Activated T-helper 17 cell treated with anti-CD3 and anti-CD28 coated beads, Interleukin-2, amount 50 U/mL, for 72 hours (primary cell): ENCODE data around the gene ITIH4. TPM values are rescaled to one million over a fixed set of nuclear protein-coding genes. Genes with fewer than 3 reads are reported as not detected.

Experiments used
- ATAC-seq: fragments of 150-1000 bp; cut with Tn5 transposase; replicated peaks from 2 replicates; pipeline ENCODE4 v1.10.0; 2021; ENCODE audit warnings: mild to moderate bottlenecking, moderate library complexity
- H3K27ac Mint-ChIP-seq: one replicate; pipeline ENCODE4 v1.8.0; 2022; ENCODE audit warnings: mixed read lengths
- H3K27me3 Mint-ChIP-seq: one replicate; pipeline ENCODE4 v1.8.0; 2022; ENCODE audit warnings: mixed read lengths
- H3K36me3 Mint-ChIP-seq: one replicate; pipeline ENCODE4 v1.8.0; 2022; ENCODE audit warnings: low read depth, mild to moderate bottlenecking, mixed read lengths
- H3K4me1 Mint-ChIP-seq: one replicate; pipeline ENCODE4 v1.8.0; 2022; ENCODE audit warnings: mixed read lengths
- H3K4me3 Mint-ChIP-seq: one replicate; pipeline ENCODE4 v1.8.0; 2022; ENCODE audit warnings: mild to moderate bottlenecking, mixed read lengths
- H3K9me3 Mint-ChIP-seq: one replicate; pipeline ENCODE4 v1.8.0; 2022; ENCODE audit warnings: mixed read lengths
- total RNA-seq, 2 donors: library from RNA; stranded (reverse); gene quantifications; one replicate each; pipeline ENCODE4 v1.2.3, GENCODE V29; 2022

The ITIH4 gene
- total RNA-seq, 2 donors from 2014 or later: 5.5 to 12.8 TPM

- peak overlapping the region; percentile 10 for H3K27ac Mint-ChIP-seq
- ATAC-seq: no peak
- no peak overlapping the region for H3K4me3 Mint-ChIP-seq
- no peaks in the 10 kb centered on the region for H3K9me3 Mint-ChIP-seq
- peaks cover 22% of the 10 kb centered on the region for H3K36me3 Mint-ChIP-seq
- H3K4me1 Mint-ChIP-seq: peaks cover 9% of the 10 kb centered on the region
- H3K27me3 Mint-ChIP-seq: no peaks in the 10 kb centered on the region
Measured at GRCh38 chr3:52844290-52844975, 14.0 kb upstream of the ITIH4 start.

- Mint-ChIP-seq H3K27ac (peak overlapping the region; percentile 10), H3K4me1 (peaks cover 9% of the 10 kb centered on the region), H3K9me3 (no peaks in the 10 kb centered on the region), H3K4me3 (no peak overlapping the region), H3K36me3 (peaks cover 22% of the 10 kb centered on the region), H3K27me3 (no peaks in the 10 kb centered on the region)
- ATAC-seq: no peak
Measured at GRCh38 chr3:52843881-52844280, 13.4 kb upstream of the ITIH4 start.

DNA sequence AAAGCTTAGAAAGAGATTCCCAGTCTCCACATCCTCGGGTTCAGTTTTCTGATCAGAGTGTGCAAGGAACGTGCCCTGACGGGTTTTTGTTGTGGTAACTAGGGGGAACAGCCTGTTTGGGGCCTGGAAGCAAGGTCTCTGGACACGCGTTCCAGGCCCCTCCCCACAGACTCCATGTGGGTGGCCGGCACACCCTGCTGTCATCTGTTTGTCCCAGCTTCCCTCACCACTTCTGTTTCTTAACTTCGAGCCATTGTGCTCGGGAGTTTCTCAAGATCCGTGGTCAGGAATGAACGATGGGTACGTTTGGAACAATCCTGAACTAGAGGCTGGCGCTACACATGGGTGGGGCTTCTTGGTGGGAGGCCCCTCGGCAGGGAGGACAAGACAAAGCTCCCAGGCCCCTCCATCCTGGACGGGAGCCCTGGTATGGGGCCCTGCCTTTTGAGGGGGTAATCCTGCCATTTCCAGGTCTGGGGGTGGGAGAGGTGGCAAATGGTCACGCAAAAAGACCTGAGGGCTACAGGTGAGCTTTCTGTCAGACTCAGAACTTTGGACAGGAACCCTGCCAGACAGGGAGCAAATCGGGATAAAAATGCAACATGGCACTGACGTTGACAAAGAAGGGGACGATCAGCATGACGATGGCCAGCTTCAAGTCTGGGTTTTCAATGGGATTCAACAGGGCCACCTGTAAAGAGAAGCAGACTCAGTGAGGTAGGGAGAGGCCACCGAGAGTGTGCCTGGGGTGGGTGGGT, 12.8 kb upstream of the ITIH4 start:
- Mint-ChIP-seq H3K27me3 (no peaks in the 10 kb centered on the region), H3K27ac (no peak overlapping the region), H3K4me1 (peaks cover 9% of the 10 kb centered on the region), H3K36me3 (peaks cover 22% of the 10 kb centered on the region), H3K4me3 (no peak overlapping the region), H3K9me3 (no peaks in the 10 kb centered on the region)
- no peak for ATAC-seq

DNA sequence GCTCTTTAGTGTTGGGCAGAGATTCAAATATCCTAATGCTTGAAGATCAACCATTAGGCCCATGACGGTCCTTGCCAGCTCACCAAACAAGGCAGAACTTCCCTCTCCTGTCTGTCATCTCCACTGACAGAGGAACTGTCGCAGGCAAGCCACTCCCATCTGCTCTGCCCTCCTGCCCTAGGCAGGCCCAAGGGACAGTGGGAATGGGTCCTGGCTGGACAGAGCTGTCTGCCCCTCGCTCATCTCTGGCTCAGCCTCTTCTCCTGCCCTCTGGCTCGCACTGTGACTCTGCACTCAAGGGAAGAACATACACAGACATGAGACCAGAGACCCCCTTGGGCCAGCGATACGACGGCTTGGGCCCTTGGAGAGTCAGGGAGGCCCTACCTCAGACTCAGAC, 12.0 kb upstream of the ITIH4 start:
- Mint-ChIP-seq H3K4me3 (no peak overlapping the region), H3K27ac (no peak overlapping the region), H3K36me3 (peaks cover 15% of the 10 kb centered on the region), H3K9me3 (no peaks in the 10 kb centered on the region), H3K27me3 (no peaks in the 10 kb centered on the region), H3K4me1 (peaks cover 16% of the 10 kb centered on the region)
- no peak for ATAC-seq

DNA sequence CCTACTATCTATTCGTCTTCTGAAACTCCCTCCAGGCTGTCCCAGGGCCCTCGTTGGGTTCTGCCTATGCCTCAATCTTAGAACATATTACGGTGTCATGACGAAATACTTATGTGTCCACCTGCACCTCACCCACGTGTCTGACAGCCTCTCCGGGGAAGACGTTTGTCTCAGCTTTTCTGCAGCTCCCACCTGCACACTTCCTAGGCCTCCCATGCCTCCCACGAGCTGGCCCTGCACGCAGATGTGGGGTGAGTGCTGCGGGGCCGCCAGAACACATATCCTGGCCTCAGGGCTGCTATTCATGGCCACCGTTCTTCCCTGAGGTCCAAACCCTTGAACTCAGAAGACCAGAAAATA, 11.5 kb upstream of the ITIH4 start:
- Mint-ChIP-seq H3K36me3 (peaks cover 13% of the 10 kb centered on the region), H3K27ac (peak overlapping the region; percentile 40), H3K4me1 (peaks cover 17% of the 10 kb centered on the region), H3K4me3 (no peak overlapping the region), H3K27me3 (no peaks in the 10 kb centered on the region), H3K9me3 (no peaks in the 10 kb centered on the region)
- ATAC-seq: no peak

GRCh38 chr3:52841211-52841980, 10.9 kb upstream of the ITIH4 start:
- no peaks in the 10 kb centered on the region for H3K9me3 Mint-ChIP-seq
- H3K4me3 Mint-ChIP-seq: no peak overlapping the region
- H3K4me1 Mint-ChIP-seq: peaks cover 17% of the 10 kb centered on the region
- H3K27me3 Mint-ChIP-seq: no peaks in the 10 kb centered on the region
- ATAC-seq: peak; percentile 13
- peaks cover 13% of the 10 kb centered on the region for H3K36me3 Mint-ChIP-seq
- H3K27ac Mint-ChIP-seq: peak overlapping the region; percentile 40

DNA sequence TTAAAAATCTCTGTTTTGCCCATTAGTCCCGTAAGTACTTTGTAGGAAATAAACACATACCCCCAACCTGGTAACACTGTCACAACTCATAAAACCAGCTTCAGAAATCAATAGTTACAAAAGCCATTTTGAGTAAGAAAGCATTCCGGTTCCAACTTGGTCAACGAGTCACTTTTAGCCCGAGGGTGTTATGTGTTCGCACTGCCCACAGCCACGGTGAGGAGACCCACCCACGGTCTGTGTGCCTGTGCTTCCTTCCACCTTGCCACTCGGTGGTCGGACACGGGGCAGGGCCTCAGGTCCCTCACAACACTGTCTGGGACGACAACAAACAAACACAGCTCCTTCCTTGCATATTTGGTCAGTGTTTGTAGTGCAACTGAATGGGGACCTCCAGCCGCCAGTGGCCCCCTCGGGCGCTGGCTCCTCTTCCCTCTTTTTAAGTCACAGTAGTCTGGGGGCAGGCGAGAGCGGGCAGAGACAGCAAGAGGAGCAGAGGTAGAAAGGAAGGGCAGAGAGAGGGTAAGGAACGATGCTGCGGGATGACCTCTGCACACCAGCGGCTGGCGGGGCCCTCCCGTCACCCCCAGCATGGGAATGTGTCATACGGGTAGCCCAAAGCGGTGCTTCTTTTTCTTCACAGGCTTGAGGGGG, 9.5 kb upstream of the ITIH4 start:
- H3K4me3 Mint-ChIP-seq: no peak overlapping the region
- H3K27ac Mint-ChIP-seq: peak overlapping the region; percentile 6
- H3K27me3 Mint-ChIP-seq: no peaks in the 10 kb centered on the region
- H3K4me1 Mint-ChIP-seq: peaks cover 17% of the 10 kb centered on the region
- peak; percentile 18 for ATAC-seq
- peaks cover 13% of the 10 kb centered on the region for H3K36me3 Mint-ChIP-seq
- H3K9me3 Mint-ChIP-seq: no peaks in the 10 kb centered on the region

DNA sequence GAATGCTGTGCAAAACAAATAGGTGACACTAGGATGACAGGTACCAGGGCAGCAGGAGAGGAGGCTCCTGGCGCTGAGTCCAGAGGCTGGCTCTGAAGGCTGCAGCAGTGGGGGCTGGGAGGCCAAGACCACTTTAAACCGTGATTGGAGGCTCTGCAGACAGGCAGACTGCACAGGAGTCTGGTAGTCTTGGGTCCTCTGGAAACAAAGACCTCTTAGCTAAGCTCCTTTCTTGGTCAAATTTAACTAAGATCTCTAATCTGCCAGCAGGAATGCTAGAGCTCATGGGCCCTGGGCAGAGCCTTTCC, 8.8 kb upstream of the ITIH4 start:
- Mint-ChIP-seq H3K4me1 (peaks cover 12% of the 10 kb centered on the region), H3K9me3 (no peaks in the 10 kb centered on the region), H3K36me3 (peaks cover 13% of the 10 kb centered on the region), H3K27ac (no peak overlapping the region), H3K4me3 (no peak overlapping the region), H3K27me3 (no peaks in the 10 kb centered on the region)
- ATAC-seq: no peak

- no peaks in the 10 kb centered on the region for H3K27me3 Mint-ChIP-seq
- peak; percentile 71 for ATAC-seq
- no peaks in the 10 kb centered on the region for H3K9me3 Mint-ChIP-seq
- peaks cover 13% of the 10 kb centered on the region for H3K36me3 Mint-ChIP-seq
- peaks cover 12% of the 10 kb centered on the region for H3K4me1 Mint-ChIP-seq
- H3K27ac Mint-ChIP-seq: no peak overlapping the region
- no peak overlapping the region for H3K4me3 Mint-ChIP-seq
Measured at GRCh38 chr3:52838561-52839267, 8.2 kb upstream of the ITIH4 start.

- ATAC-seq: no peak
- Mint-ChIP-seq H3K9me3 (no peaks in the 10 kb centered on the region), H3K4me3 (no peak overlapping the region), H3K4me1 (peaks cover 12% of the 10 kb centered on the region), H3K36me3 (peaks cover 13% of the 10 kb centered on the region), H3K27ac (no peak overlapping the region), H3K27me3 (no peaks in the 10 kb centered on the region)
Measured at GRCh38 chr3:52836986-52837385, 6.5 kb upstream of the ITIH4 start.

DNA sequence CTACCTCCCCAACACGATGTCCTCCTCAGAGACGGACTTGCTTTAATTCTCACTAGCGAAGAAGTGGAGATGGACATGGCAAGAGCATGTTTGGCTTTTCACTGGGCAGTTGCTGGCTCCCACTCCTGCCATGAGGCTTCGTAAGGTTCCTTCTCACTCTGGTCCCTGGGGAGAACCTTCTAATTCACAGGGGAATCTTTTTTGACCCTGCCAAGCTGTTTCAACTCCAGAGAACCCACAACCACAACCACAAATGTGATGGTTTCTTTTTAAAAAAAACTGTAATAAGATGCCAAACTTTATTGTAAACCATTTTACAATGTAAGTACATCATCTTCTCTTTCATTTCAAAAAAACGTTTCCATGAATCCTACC, 6.0 kb upstream of the ITIH4 start:
- Mint-ChIP-seq H3K27ac (no peak overlapping the region), H3K9me3 (no peaks in the 10 kb centered on the region)
- no peak for ATAC-seq

GRCh38 chr3:52835766-52836470, 5.4 kb upstream of the ITIH4 start:
- Mint-ChIP-seq H3K27ac (no peak overlapping the region), H3K9me3 (no peaks in the 10 kb centered on the region), H3K36me3 (peaks cover 9% of the 10 kb centered on the region), H3K4me3 (no peak overlapping the region), H3K4me1 (peaks cover 12% of the 10 kb centered on the region), H3K27me3 (no peaks in the 10 kb centered on the region)
- no peak for ATAC-seq

More for the DNA sequence above, 6.0 kb upstream of the ITIH4 start:
- H3K4me3 Mint-ChIP-seq: no peak overlapping the region
- H3K36me3 Mint-ChIP-seq: peaks cover 13% of the 10 kb centered on the region
- no peaks in the 10 kb centered on the region for H3K27me3 Mint-ChIP-seq
- peaks cover 12% of the 10 kb centered on the region for H3K4me1 Mint-ChIP-seq

GRCh38 chr3:52834871-52835501, 4.5 kb upstream of the ITIH4 start, which contains the start of gene MUSTN1:
Gene MUSTN1 (minus strand): TSS chr3:52835019. CDS start chr3:52834948, 71 bp downstream.
- Mint-ChIP-seq H3K4me3 (no peak within 1 kb of the TSS), H3K9me3 (no peaks in the 10 kb centered on the region), H3K27ac (no peak within 1 kb of the TSS), H3K27me3 (no peaks in the 10 kb centered on the region), H3K36me3 (peaks cover 2% of the 10 kb centered on the region), H3K4me1 (peaks cover 11% of the 10 kb centered on the region)
- no peak for ATAC-seq
